GM23248 (cell line): ENCODE measurements around the gene BRINP3. TPM values are rescaled to one million over a fixed set of nuclear protein-coding genes. Genes with fewer than 3 reads are reported as not detected.

Source experiments
- DNase-seq: peaks from one replicate; pipeline ENCODE4 v3.0.0-alpha.2; 2015
- H2AFZ ChIP-seq: fragments of 200-600 bp; sonication (generic); 2 replicates; pipeline ENCODE4 v1.6.1; 2016; ENCODE audit warnings: antibody characterized with exemption
- H3F3A ChIP-seq: fragments of 200-600 bp; sonication (generic); 2 replicates; pipeline ENCODE4 v1.6.1; 2016; ENCODE audit warnings: mild to moderate bottlenecking, antibody characterized with exemption, mixed run types; ENCODE audit not compliant: insufficient read depth
- H3K27ac ChIP-seq: fragments of 200-600 bp; sonication (generic); 2 replicates; pipeline ENCODE4 v1.5.1; 2016; ENCODE audit warnings: mild to moderate bottlenecking
- H3K27me3 ChIP-seq: fragments of 200-600 bp; sonication (generic); replicated peaks from 2 replicates; pipeline ENCODE4 v1.6.1; 2016; ENCODE audit warnings: mild to moderate bottlenecking; ENCODE audit not compliant: insufficient read depth
- H3K36me3 ChIP-seq: fragments of 200-600 bp; sonication (generic); 2 replicates; pipeline ENCODE4 v1.6.1; 2016; ENCODE audit warnings: low read depth, mild to moderate bottlenecking
- H3K4me1 ChIP-seq: fragments of 200-600 bp; sonication (generic); 2 replicates; pipeline ENCODE4 v1.6.1; 2016; ENCODE audit warnings: mild to moderate bottlenecking; ENCODE audit not compliant: insufficient read depth
- H3K4me2 ChIP-seq: fragments of 200-600 bp; sonication (generic); one replicate; pipeline ENCODE4 v1.6.1; 2016; ENCODE audit warnings: mild to moderate bottlenecking; ENCODE audit not compliant: unreplicated experiment
- H3K4me3 ChIP-seq: fragments of 200-600 bp; sonication (generic); 2 replicates; pipeline ENCODE4 v1.5.1; 2016; ENCODE audit warnings: mild to moderate bottlenecking
- H3K79me2 ChIP-seq: fragments of 200-600 bp; sonication (generic); 2 replicates; pipeline ENCODE4 v1.6.1; 2016; ENCODE audit warnings: mild to moderate bottlenecking; ENCODE audit not compliant: insufficient read depth
- H3K9ac ChIP-seq: fragments of 200-600 bp; sonication (generic); 2 replicates; pipeline ENCODE4 v1.6.1; 2016; ENCODE audit warnings: mild to moderate bottlenecking
- H3K9me2 ChIP-seq: fragments of 200-600 bp; sonication (generic); 2 replicates; pipeline ENCODE4 v1.6.1; 2016; ENCODE audit warnings: mixed run types, mild to moderate bottlenecking, moderate library complexity; ENCODE audit not compliant: insufficient read depth
- H3K9me3 ChIP-seq: fragments of 200-600 bp; sonication (generic); one replicate; pipeline ENCODE4 v1.6.1; 2017; ENCODE audit warnings: low read depth
- H4K20me1 ChIP-seq: fragments of 200-600 bp; sonication (generic); 2 replicates; pipeline ENCODE4 v1.6.0; 2016; ENCODE audit not compliant: insufficient read depth
- EZH2 ChIP-seq: fragments of 200-600 bp; sonication (generic); IDR thresholded peaks from 2 replicates; pipeline ENCODE4 v1.6.1; 2018; ENCODE audit warnings: antibody characterized with exemption, mild to moderate bottlenecking; ENCODE audit not compliant: insufficient read depth, poor library complexity, severe bottlenecking
- EZH2phosphoT487 ChIP-seq: fragments of 200-600 bp; sonication (generic); IDR thresholded peaks from 2 replicates; pipeline ENCODE4 v1.6.1; 2018; ENCODE audit warnings: antibody characterized with exemption, moderate library complexity, mild to moderate bottlenecking, low read depth; ENCODE audit not compliant: insufficient read depth
- WGBS, 2 experiments: methylation state at CpG; one replicate each; pipeline ENCODE4 v1.1.6; 2015 to 2017; ENCODE audit warnings: low lambda C conversion rate in 2 of 2, low coverage in 1 of 2; ENCODE audit errors: missing lambda C conversion rate in 2 of 2; 5-methylcytosine and 5-hydroxymethylcytosine counted together
- in situ Hi-C: fragments of 300-500 bp; cut with MboI; formaldehyde crosslinking; loops from 2 replicates; pipeline ENCODE4 v1.15.0; 2020
- polyA plus RNA-seq: library from polyadenylated mRNA; unstranded; fragments of >200 nt; fragmentation: Nextera tagmentation; extraction: Ambion mirVana; gene quantifications from 2 replicates; pipeline ENCODE4 v1.2.1, GENCODE V29; 2016
- total RNA-seq: library from RNA; depleted of rRNA; stranded (reverse); fragments of >200 nt; shearing (Covaris generic); gene quantifications from 2 replicates; pipeline ENCODE4 v1.2.3, GENCODE V29; 2014

Gene BRINP3
- total and polyA plus RNA-seq, 2 experiments from 2014 or later: not detected

GRCh38 chr1:190098756-190099155, 378.9 kb downstream of the BRINP3 start:
- no peaks in the 10 kb centered on the region for H3K79me2 ChIP-seq
- H3K27me3 ChIP-seq: no peaks in the 10 kb centered on the region
- H3K4me1 ChIP-seq: no peaks in the 10 kb centered on the region
- H3K27ac ChIP-seq: no peak overlapping the region
- H3F3A ChIP-seq: no peaks in the 10 kb centered on the region
- no peak for DNase-seq
- H3K9me2 ChIP-seq: no peaks in the 10 kb centered on the region; the same call in 1 of the 2 replicates
- TF ChIP-seq EZH2: no peak
- no peak for TF ChIP-seq EZH2phosphoT487
- H2AFZ ChIP-seq: no peak overlapping the region
- H3K9me3 ChIP-seq: no peaks in the 10 kb centered on the region
- no peak overlapping the region for H3K4me3 ChIP-seq
- H3K9ac ChIP-seq: no peak overlapping the region
- no peaks in the 10 kb centered on the region for H3K36me3 ChIP-seq
- no peaks in the 10 kb centered on the region for H4K20me1 ChIP-seq
- 61 to 62% methylated on average over 22 of the region's 22 CpGs for WGBS, 2 experiments
- in situ Hi-C loops: no loop called here
- no peak overlapping the region for H3K4me2 ChIP-seq

GRCh38 chr1:190098107-190098506, 379.6 kb downstream of the BRINP3 start:
- in situ Hi-C loops: no loop called here
- H3K36me3 ChIP-seq: no peaks in the 10 kb centered on the region
- WGBS, 2 experiments: 28 to 31% methylated on average over 7 of the region's 7 CpGs
- H2AFZ ChIP-seq: no peak overlapping the region
- H3F3A ChIP-seq: no peaks in the 10 kb centered on the region
- no peaks in the 10 kb centered on the region for H3K79me2 ChIP-seq
- H3K9ac ChIP-seq: no peak overlapping the region
- H3K9me2 ChIP-seq: no peaks in the 10 kb centered on the region; the same call in 1 of the 2 replicates
- H3K27ac ChIP-seq: no peak overlapping the region
- no peaks in the 10 kb centered on the region for H3K4me1 ChIP-seq
- DNase-seq: no peak
- no peaks in the 10 kb centered on the region for H3K27me3 ChIP-seq
- no peaks in the 10 kb centered on the region for H3K9me3 ChIP-seq
- H3K4me2 ChIP-seq: no peak overlapping the region
- H3K4me3 ChIP-seq: no peak overlapping the region
- H4K20me1 ChIP-seq: no peaks in the 10 kb centered on the region
- TF ChIP-seq EZH2 (no peak), EZH2phosphoT487 (no peak)

- Histone ChIP-seq H3K36me3 (no peaks in the 10 kb centered on the region), H3K4me2 (no peak overlapping the region), H3K9me2 (no peaks in the 10 kb centered on the region), H3K9ac (no peak overlapping the region), H3F3A (no peaks in the 10 kb centered on the region), H3K9me3 (no peaks in the 10 kb centered on the region), H3K4me1 (no peaks in the 10 kb centered on the region), H3K4me3 (no peak overlapping the region), H3K79me2 (no peaks in the 10 kb centered on the region), H3K27ac (no peak overlapping the region), H3K27me3 (no peaks in the 10 kb centered on the region), H4K20me1 (no peaks in the 10 kb centered on the region), H2AFZ (no peak overlapping the region)
- 15 to 20% methylated on average over 1 of the region's 1 CpG for WGBS, 2 experiments
- in situ Hi-C loops: no loop called here
- TF ChIP-seq EZH2: no peak
- no peak for TF ChIP-seq EZH2phosphoT487
- DNase-seq: no peak
Observed at GRCh38 chr1:190095596-190095995, 382.1 kb downstream of the BRINP3 start.

- H3K36me3 ChIP-seq: no peaks in the 10 kb centered on the region
- no peak overlapping the region for H2AFZ ChIP-seq
- no peak overlapping the region for H3K9ac ChIP-seq
- H3F3A ChIP-seq: no peaks in the 10 kb centered on the region
- no peaks in the 10 kb centered on the region for H3K9me2 ChIP-seq
- no peak overlapping the region for H3K27ac ChIP-seq
- H3K4me2 ChIP-seq: no peak overlapping the region
- H3K9me3 ChIP-seq: no peaks in the 10 kb centered on the region
- H3K4me3 ChIP-seq: no peak overlapping the region
- in situ Hi-C loops: no loop called here
- DNase-seq: no peak
- H3K27me3 ChIP-seq: no peaks in the 10 kb centered on the region
- H3K4me1 ChIP-seq: no peaks in the 10 kb centered on the region
- 27 to 31% methylated on average over 8 of the region's 8 CpGs for WGBS, 2 experiments
- H4K20me1 ChIP-seq: no peaks in the 10 kb centered on the region
- H3K79me2 ChIP-seq: no peaks in the 10 kb centered on the region
- TF ChIP-seq EZH2phosphoT487 (no peak), EZH2 (no peak)
Observed at GRCh38 chr1:190084552-190084951, 393.1 kb downstream of the BRINP3 start.

- DNase-seq: no peak
- Histone ChIP-seq H3K9me2 (no peaks in the 10 kb centered on the region), H2AFZ (no peak overlapping the region), H3K79me2 (no peaks in the 10 kb centered on the region), H3F3A (no peaks in the 10 kb centered on the region), H4K20me1 (no peaks in the 10 kb centered on the region), H3K9ac (no peak overlapping the region), H3K9me3 (no peaks in the 10 kb centered on the region), H3K4me1 (no peaks in the 10 kb centered on the region), H3K27me3 (no peaks in the 10 kb centered on the region), H3K4me2 (no peak overlapping the region), H3K36me3 (no peaks in the 10 kb centered on the region), H3K27ac (no peak overlapping the region), H3K4me3 (no peak overlapping the region)
- WGBS, 2 experiments: 71 to 77% methylated on average over 2 of the region's 2 CpGs
- TF ChIP-seq EZH2 (no peak), EZH2phosphoT487 (no peak)
- in situ Hi-C loops: no loop called here
Observed at GRCh38 chr1:190068304-190068703, 409.4 kb downstream of the BRINP3 start.
